ENCODE results near the gene FHOD3. TPM values are rescaled to one million over a fixed set of nuclear protein-coding genes. Genes with fewer than 3 reads are reported as not detected.

Gene FHOD3
- total and polyA plus RNA-seq, 9 of the 15 experiments (the other 6 are each of a cell fraction or from before 2014, with no cell fraction given) = 0.11 TPM; not detected in 8

GRCh38 chr18:36533446-36534153 is 236.1 kb downstream of the FHOD3 start (continued):
- TF ChIP-seq USF2 (CRISPR knock-in tag; IDR thresholded peaks at IDR 0.05) (no peak), AFF4 (CRISPR knock-in tag; IDR thresholded peaks at IDR 0.05) (no peak), EP300 (IDR thresholded peaks at IDR 0.05; ENCODE audit: low read length) (no peak), GTF2F1 (IDR thresholded peaks at IDR 0.05; ENCODE audit: low read depth, low read length) (no peak), ZNF277 (CRISPR knock-in tag; IDR thresholded peaks at IDR 0.05; ENCODE audit: borderline replicate concordance) (no peak), KAT7 (CRISPR knock-in tag; IDR thresholded peaks at IDR 0.05; ENCODE audit: borderline replicate concordance) (no peak), FOXO4 (CRISPR knock-in tag; IDR thresholded peaks at IDR 0.05) (no peak), GMEB1 (CRISPR knock-in tag; IDR thresholded peaks at IDR 0.05) (no peak), HNRNPUL1 (IDR thresholded peaks at IDR 0.05; ENCODE audit: low read length) (no peak), CBX2 (IDR thresholded peaks at IDR 0.05; ENCODE audit: insufficient read depth, low read length, poor library complexity, severe bottlenecking) (no peak), ZNF695 (CRISPR knock-in tag; IDR thresholded peaks at IDR 0.05) (no peak), MCM3 (IDR thresholded peaks at IDR 0.05) (no peak), CTBP1 (IDR thresholded peaks at IDR 0.05; ENCODE audit: borderline replicate concordance) (peak; percentile 66; the same call in 1 of the 2 replicates), GABPB2 (CRISPR knock-in tag; conservative IDR thresholded peaks at IDR 0.05) (no peak), ZZZ3 (IDR thresholded peaks at IDR 0.05) (no peak), GTF2E2 (tag; IDR thresholded peaks at IDR 0.05) (no peak), ZNF175 (CRISPR knock-in tag; IDR thresholded peaks at IDR 0.05; ENCODE audit: low read depth) (peak; percentile 45; the same call in 1 of the 2 replicates), GATAD2A (IDR thresholded peaks at IDR 0.05) (no peak), ZNF766 (CRISPR knock-in tag; conservative IDR thresholded peaks at IDR 0.05) (0 out of 2 replicates have a peak, but pooled peaks have one; percentile 38), ARNT (IDR thresholded peaks at IDR 0.05) (no peak)

Data from K562 (cell line).